T-helper 2 cell treated with Interferon-gamma antibody and Interleukin-4, amounts not matched to agents 100 ng/mL and 5 ng/mL, for 36 hours (primary cell): ENCODE measurements around the gene OVOL1. TPM values are rescaled to one million over a fixed set of nuclear protein-coding genes. Genes with fewer than 3 reads are reported as not detected.

Experiments
- intact Hi-C: fragments of 100-400 bp; cut with micrococcal nuclease; formaldehyde crosslinking; loops from one replicate; pipeline ENCODE4 v1.15.1; 2023
- total RNA-seq: library from RNA; stranded (reverse); gene quantifications from 2 replicates; pipeline ENCODE4 v1.2.3, GENCODE V29; 2022

Gene OVOL1
- total RNA-seq, 1 donor from 2014 or later = 0.09 TPM

GRCh38 chr11:65790902-65791650, 4.2 kb downstream of the OVOL1 start:
- intact Hi-C loops = no loop called here

GRCh38 chr11:65791719-65792213, 4.9 kb downstream of the OVOL1 start:
- intact Hi-C loops = no loop called here

- intact Hi-C loops = no loop called here
Measured at GRCh38 chr11:65792456-65792855, 5.6 kb downstream of the OVOL1 start.

GRCh38 chr11:65793144-65793581, 6.3 kb downstream of the OVOL1 start:
- intact Hi-C loops = no loop called here

GRCh38 chr11:65793625-65794400, 7.0 kb downstream of the OVOL1 start:
- intact Hi-C loops = no loop called here

GRCh38 chr11:65794570-65795510, 8.0 kb downstream of the OVOL1 start:
- intact Hi-C loops = no loop called here

GRCh38 chr11:65796726-65797601, 10.1 kb downstream of the OVOL1 start:
- intact Hi-C loops = no loop called here

- intact Hi-C loops = no loop called here
Measured at GRCh38 chr11:65797711-65798110, 10.8 kb downstream of the OVOL1 start.

- intact Hi-C loops = no loop called here
Measured at GRCh38 chr11:65798882-65799281, 12.0 kb downstream of the OVOL1 start.

- intact Hi-C loops = no loop called here
Measured at GRCh38 chr11:65801153-65801987, 14.5 kb downstream of the OVOL1 start.

GRCh38 chr11:65802841-65803240, 16.0 kb downstream of the OVOL1 start:
- intact Hi-C loops = no loop called here

- intact Hi-C loops = no loop called here
Measured at GRCh38 chr11:65803797-65804492, 17.1 kb downstream of the OVOL1 start.

- intact Hi-C loops = no loop called here
Measured at GRCh38 chr11:65806979-65807378, 20.1 kb downstream of the OVOL1 start.

- intact Hi-C loops = no loop called here
Measured at GRCh38 chr11:65808744-65809341, 22.0 kb downstream of the OVOL1 start.

- intact Hi-C loops = no loop called here
Measured at GRCh38 chr11:65809496-65809895, 22.6 kb downstream of the OVOL1 start.

GRCh38 chr11:65810046-65810868, 23.4 kb downstream of the OVOL1 start:
- intact Hi-C loops = no loop called here

GRCh38 chr11:65811764-65812475, 25.1 kb downstream of the OVOL1 start:
- intact Hi-C loops = no loop called here
